A673 (cell line): ENCODE measurements around the gene PARPBP. TPM values are rescaled to one million over a fixed set of nuclear protein-coding genes. Genes with fewer than 3 reads are reported as not detected.

Source experiments
- BruUV-seq: library from RNA; stranded (reverse); fragments of 400-500 nt; replicated peaks from 2 replicates; lab custom pipeline; 2021; lab: Mats Ljungman, UMichigan
- CTCF ChIA-PET: fragments of 300-600 bp; sonication (Branson Sonifier 250); formaldehyde crosslinking; loops from one replicate; lab custom pipeline; 2022; ENCODE audit warnings: antibody characterized with exemption; lab: Charles Lee
- POLR2A ChIA-PET: fragments of 300-600 bp; sonication (Branson Sonifier 250); formaldehyde crosslinking; loops from one replicate; lab custom pipeline; 2022; ENCODE audit warnings: antibody characterized with exemption; ENCODE audit not compliant: low non-redundant PET; lab: Charles Lee
- DNase-seq: peaks from one replicate; pipeline ENCODE4 v3.0.0-alpha.2; 2015; ENCODE audit warnings: low spot score
- H3K27ac ChIP-seq: fragments of 200-600 bp; sonication (generic); 2 replicates; pipeline ENCODE4 v1.5.1; 2016; ENCODE audit warnings: mixed run types, low read depth, mild to moderate bottlenecking, mixed read lengths, antibody characterized with exemption, low read length; ENCODE audit not compliant: poor library complexity, severe bottlenecking
- H3K27me3 ChIP-seq: fragments of 200-600 bp; sonication (generic); replicated peaks from 2 replicates; pipeline ENCODE4 v1.6.1; 2017; ENCODE audit warnings: mixed run types, low read depth, mild to moderate bottlenecking, mixed read lengths, antibody characterized with exemption, low read length; ENCODE audit not compliant: insufficient read depth, poor library complexity
- H3K36me3 ChIP-seq: fragments of 200-600 bp; sonication (generic); 2 replicates; pipeline ENCODE4 v1.6.1; 2016; ENCODE audit warnings: mixed run types, mild to moderate bottlenecking, mixed read lengths, antibody characterized with exemption, low read length; ENCODE audit not compliant: insufficient read depth, poor library complexity, severe bottlenecking
- H3K4me1 ChIP-seq: fragments of 200-600 bp; sonication (generic); 2 replicates; pipeline ENCODE4 v1.6.1; 2017; ENCODE audit warnings: mixed run types, mild to moderate bottlenecking, mixed read lengths, antibody characterized with exemption, low read length; ENCODE audit not compliant: insufficient read depth, poor library complexity, severe bottlenecking
- H3K4me3 ChIP-seq: fragments of 200-600 bp; sonication (generic); 2 replicates; pipeline ENCODE4 v1.5.1; 2016; ENCODE audit warnings: low read depth, mixed run types, mild to moderate bottlenecking, mixed read lengths, low read length; ENCODE audit not compliant: poor library complexity, severe bottlenecking
- H3K9me3 ChIP-seq: fragments of 200-600 bp; sonication (generic); 2 replicates; pipeline ENCODE4 v1.6.1; 2016; ENCODE audit warnings: mixed run types, low read depth, mild to moderate bottlenecking, mixed read lengths, antibody characterized with exemption, low read length; ENCODE audit not compliant: poor library complexity, severe bottlenecking
- CTCF ChIP-seq: fragments of 300-800, 200-600 bp; sonication (generic); conservative IDR thresholded peaks from 2 replicates; pipeline ENCODE4 v1.5.1; 2017; ENCODE audit warnings: low read depth, mild to moderate bottlenecking, antibody characterized with exemption, low read length, moderate library complexity, mixed read lengths
- EZH2 ChIP-seq: fragments of 200-600 bp; sonication (generic); IDR thresholded peaks from 2 replicates; pipeline ENCODE4 v1.6.1; 2017; ENCODE audit warnings: borderline replicate concordance, low read depth, mild to moderate bottlenecking, mixed read lengths, antibody characterized with exemption, low read length; ENCODE audit not compliant: poor library complexity, severe bottlenecking
- intact Hi-C: fragments of 100-400 bp; cut with micrococcal nuclease; formaldehyde crosslinking; loops from one replicate; pipeline ENCODE4 v1.10.0; 2022; ENCODE audit not compliant: unreplicated experiment
- total RNA-seq: library from RNA; stranded (reverse); gene quantifications from 2 replicates; pipeline ENCODE4 v1.2.3, GENCODE V29; 2021

PARPBP gene
- total RNA-seq, 1 experiment from 2014 or later, result 43.0 TPM

GRCh38 chr12:102093319-102093718, 26.7 kb upstream of the PARPBP start:
- ChIA-PET POLR2A (no interaction called here), CTCF (no interaction called here)
- Histone ChIP-seq H3K27ac (no peak overlapping the region), H3K9me3 (no peaks in the 10 kb centered on the region), H3K27me3 (no peaks in the 10 kb centered on the region), H3K36me3 (peaks cover 7% of the 10 kb centered on the region), H3K4me1 (no peaks in the 10 kb centered on the region), H3K4me3 (no peak overlapping the region)
- BruUV-seq, result no TSS peak
- TF ChIP-seq CTCF, result no peak
- TF ChIP-seq EZH2, result no peak
- intact Hi-C loops, result loop anchor here (10.0 kb wide), 2 partner anchors 391 to 721 kb away; partner anchors contain the start of gene IGF1
- DNase-seq, result no peak

- CTCF ChIA-PET, result interaction anchor here (0.5 to 0.6 kb wide), 4 partner anchors 21 to 607 kb away, joined by 3 to 5 read pairs (median 3); no protein-coding TSS in a partner anchor
These were observed 24.2 kb upstream of the PARPBP start for GRCh38 chr12:102095677-102096263.

GRCh38 chr12:102096855-102097254, 23.1 kb upstream of the PARPBP start:
- CTCF ChIA-PET, result interaction anchor here (0.7 kb wide), 1 partner anchor 496 kb away, joined by 3 read pairs; no protein-coding TSS in a partner anchor
- Histone ChIP-seq H3K4me3 (no peak overlapping the region), H3K9me3 (no peaks in the 10 kb centered on the region), H3K27me3 (no peaks in the 10 kb centered on the region), H3K27ac (no peak overlapping the region), H3K36me3 (peaks cover 28% of the 10 kb centered on the region), H3K4me1 (no peaks in the 10 kb centered on the region)
- POLR2A ChIA-PET, result no interaction called here
- TF ChIP-seq EZH2, result no peak
- TF ChIP-seq CTCF, result no peak
- no peak for DNase-seq
- no TSS peak for BruUV-seq
- intact Hi-C loops, result loop anchor here (5.0 to 10.0 kb wide), 3 partner anchors 388 to 718 kb away; partner anchors contain the start of gene IGF1

More at GRCh38 chr12:102095677-102096263, 24.2 kb upstream of the PARPBP start:
- no peak overlapping the region for H3K4me3 ChIP-seq
- peak; percentile 67 for TF ChIP-seq CTCF
- TF ChIP-seq EZH2, result no peak
- no TSS peak for BruUV-seq
- no peaks in the 10 kb centered on the region for H3K9me3 ChIP-seq
- no peak overlapping the region for H3K27ac ChIP-seq
- POLR2A ChIA-PET, result interaction anchor here (0.6 kb wide), 2 partner anchors 181 to 326 kb away, joined by 3 read pairs; no protein-coding TSS in a partner anchor
- intact Hi-C loops, result loop anchor here (5.0 to 10.0 kb wide), 3 partner anchors 389 to 719 kb away; partner anchors contain the start of gene IGF1
- peak; percentile 41 for DNase-seq
- no peaks in the 10 kb centered on the region for H3K4me1 ChIP-seq
- H3K27me3 ChIP-seq, result no peaks in the 10 kb centered on the region
- H3K36me3 ChIP-seq, result peaks cover 25% of the 10 kb centered on the region
